ENCODE results near the gene ERMP1.

Gene ERMP1

GRCh38 chr9:5853617-5854016, 20.7 kb upstream of the ERMP1 start:
- DNase-seq = no peak

GRCh38 chr9:5852987-5853386, 20.1 kb upstream of the ERMP1 start:
- no peak for DNase-seq

- peak; percentile 29 for DNase-seq
Measured at GRCh38 chr9:5851445-5851844, 18.5 kb upstream of the ERMP1 start.

GRCh38 chr9:5850724-5851122, 17.8 kb upstream of the ERMP1 start:
- no peak for DNase-seq

- DNase-seq = no peak
Measured at GRCh38 chr9:5848372-5848882, 15.5 kb upstream of the ERMP1 start.

GRCh38 chr9:5846501-5846921, 13.6 kb upstream of the ERMP1 start:
- no peak for DNase-seq

GRCh38 chr9:5846096-5846495, 13.2 kb upstream of the ERMP1 start:
- no peak for DNase-seq

GRCh38 chr9:5845157-5845531, 12.2 kb upstream of the ERMP1 start:
- DNase-seq = no peak

- DNase-seq = no peak
Measured at GRCh38 chr9:5843794-5844471, 11.0 kb upstream of the ERMP1 start.

GRCh38 chr9:5842929-5843793, 10.2 kb upstream of the ERMP1 start:
- DNase-seq = no peak

- DNase-seq = peak; percentile 54
Measured at GRCh38 chr9:5841771-5842573, 9.1 kb upstream of the ERMP1 start.

- no peak for DNase-seq
Measured at GRCh38 chr9:5840788-5841187, 7.9 kb upstream of the ERMP1 start.

- DNase-seq = no peak
Measured at GRCh38 chr9:5839572-5839902, 6.6 kb upstream of the ERMP1 start.

GRCh38 chr9:5838884-5839571, 6.1 kb upstream of the ERMP1 start:
- DNase-seq = no peak

GRCh38 chr9:5835808-5836207, 2.9 kb upstream of the ERMP1 start:
- no peak for DNase-seq

GRCh38 chr9:5834214-5834613, 1.3 kb upstream of the ERMP1 start:
- DNase-seq = no peak

- peak; percentile 15 for DNase-seq
Measured at GRCh38 chr9:5832071-5832537, 813 bp downstream of the ERMP1 start.

- no peak for DNase-seq
Measured at GRCh38 chr9:5825895-5826622, 6.9 kb downstream of the ERMP1 start.

- no peak for DNase-seq
Measured at GRCh38 chr9:5825223-5825622, 7.7 kb downstream of the ERMP1 start.

- no peak for DNase-seq
Measured at GRCh38 chr9:5820425-5820824, 12.5 kb downstream of the ERMP1 start.

- DNase-seq = no peak
Measured at GRCh38 chr9:5819174-5819573, 13.7 kb downstream of the ERMP1 start.

Measured in stimulated activated naive CD4-positive, alpha-beta T cell treated with Interleukin-2 at 50 U/mL for 16 hours (primary cell).